Vagina (tissue), 2 donors: Measurements from ENCODE around the gene GADD45GIP1. TPM values are rescaled to one million over a fixed set of nuclear protein-coding genes. Genes with fewer than 3 reads are reported as not detected.

ENCODE experiments used
- DNase-seq, 2 donors: peaks; one replicate each; pipeline ENCODE4 v3.0.0-alpha.2; 2017; ENCODE audit errors: extremely low spot score in 2 of 2
- H3K27ac ChIP-seq: fragments of 200-600 bp; sonication (generic); one replicate; pipeline ENCODE4 v1.5.1; 2019
- H3K27me3 ChIP-seq: fragments of 200-600 bp; sonication (generic); one replicate; pipeline ENCODE4 v1.5.1; 2019
- H3K36me3 ChIP-seq, 2 donors: fragments of 200-600 bp; sonication (generic); one replicate each; pipeline ENCODE4 v1.5.1; 2017 to 2019
- H3K4me1 ChIP-seq: fragments of 200-600 bp; sonication (generic); one replicate; pipeline ENCODE4 v1.5.1; 2019
- H3K4me3 ChIP-seq, 2 donors: fragments of 200-600 bp; sonication (generic); 1 replicate in 1 of 2; 2 replicates in 1 of 2; pipeline ENCODE4 v1.5.1; 2016 to 2019
- H3K9me3 ChIP-seq: fragments of 200-600 bp; sonication (generic); one replicate; pipeline ENCODE4 v1.5.1; 2019
- CTCF ChIP-seq, 3 experiments: fragments of 450-650 bp in 2 of 3; fragments of 200-600 bp in 1 of 3; sonication (generic) in 1 of 3; IDR thresholded peaks; one replicate each; pipeline ENCODE4 v1.5.1; 2017 to 2019; ENCODE audit warnings: antibody characterized with exemption in 3 of 3, mild to moderate bottlenecking in 2 of 3, moderate library complexity in 2 of 3
- POLR2A ChIP-seq, 2 donors: fragments of 450-650 bp; IDR thresholded peaks; one replicate each; pipeline ENCODE4 v1.6.1; 2017; ENCODE audit warnings: antibody characterized with exemption in 2 of 2, mild to moderate bottlenecking in 2 of 2, moderate library complexity in 2 of 2
- POLR2AphosphoS5 ChIP-seq, 2 donors: sonication (generic); formaldehyde crosslinking; IDR thresholded peaks; one replicate each; pipeline ENCODE4 v1.9.0; 2017; ENCODE audit warnings: antibody characterized with exemption in 2 of 2, mild to moderate bottlenecking in 2 of 2, low read depth in 1 of 2; ENCODE audit not compliant: insufficient read depth in 1 of 2
- intact Hi-C: fragments of 100-400 bp; cut with DNase I; formaldehyde crosslinking; loops from one replicate; pipeline ENCODE4 v1.15.1; 2023
- total RNA-seq: library from RNA; depleted of rRNA; stranded (reverse); fragments of >200 nt; gene quantifications from one replicate; pipeline ENCODE4 v1.2.3, GENCODE V29; 2016

Gene GADD45GIP1
- total RNA-seq, 1 donor from 2014 or later: 80.3 TPM

GRCh38 chr19:12944104-12944674 is 12.8 kb downstream of the GADD45GIP1 start:
- Histone ChIP-seq H3K4me3 (no peak overlapping the region), H3K4me1 (peaks cover 82% of the 10 kb centered on the region), H3K27me3 (no peaks in the 10 kb centered on the region), H3K27ac (peak overlapping the region; percentile 11), H3K36me3 (peaks cover 0 to 72% of the 10 kb centered on the region in 2 donors), H3K9me3 (no peaks in the 10 kb centered on the region)
- intact Hi-C loops: no loop called here
- DNase-seq: no peak
- no peak for TF ChIP-seq POLR2AphosphoS5 (IDR thresholded peaks at IDR 0.05; ENCODE audit: insufficient read depth in 1 of 2, low read depth in 1 of 2)
- TF ChIP-seq POLR2A (IDR thresholded peaks at IDR 0.05): no peak
- no peak for TF ChIP-seq CTCF (IDR thresholded peaks at IDR 0.05)

- TF ChIP-seq CTCF (IDR thresholded peaks at IDR 0.05): no peak
- no peak for TF ChIP-seq POLR2A (IDR thresholded peaks at IDR 0.05)
- no peak for TF ChIP-seq POLR2AphosphoS5 (IDR thresholded peaks at IDR 0.05; ENCODE audit: insufficient read depth in 1 of 2, low read depth in 1 of 2)
- H3K36me3 ChIP-seq: peaks cover 0 to 65% of the 10 kb centered on the region in 2 donors
- intact Hi-C loops: no loop called here
- no peak for DNase-seq
- H3K4me1 ChIP-seq: peaks cover 83% of the 10 kb centered on the region
- no peak overlapping the region for H3K4me3 ChIP-seq
- no peak overlapping the region for H3K27ac ChIP-seq
- no peaks in the 10 kb centered on the region for H3K9me3 ChIP-seq
- no peaks in the 10 kb centered on the region for H3K27me3 ChIP-seq
Observed at GRCh38 chr19:12943437-12944044, 13.5 kb downstream of the GADD45GIP1 start.

GRCh38 chr19:12940897-12941296 is 16.1 kb downstream of the GADD45GIP1 start:
- Histone ChIP-seq H3K36me3 (peaks cover 0 to 50% of the 10 kb centered on the region in 2 donors), H3K27ac (no peak overlapping the region), H3K4me3 (peak overlapping the region in 1 of 2 donors; percentile 100), H3K27me3 (no peaks in the 10 kb centered on the region), H3K4me1 (peaks cover 70% of the 10 kb centered on the region), H3K9me3 (no peaks in the 10 kb centered on the region)
- DNase-seq: no peak
- TF ChIP-seq POLR2AphosphoS5 (IDR thresholded peaks at IDR 0.05; ENCODE audit: insufficient read depth in 1 of 2, low read depth in 1 of 2) (no peak), POLR2A (IDR thresholded peaks at IDR 0.05) (no peak), CTCF (IDR thresholded peaks at IDR 0.05) (no peak)
- intact Hi-C loops: no loop called here

- Histone ChIP-seq H3K27me3 (no peaks in the 10 kb centered on the region), H3K4me3 (peak overlapping the region; percentile 97 to 100), H3K36me3 (peaks cover 0 to 50% of the 10 kb centered on the region in 2 donors), H3K27ac (peak overlapping the region; percentile 92), H3K9me3 (no peaks in the 10 kb centered on the region), H3K4me1 (peaks cover 66% of the 10 kb centered on the region)
- no peak for TF ChIP-seq CTCF (IDR thresholded peaks at IDR 0.05)
- TF ChIP-seq POLR2A (IDR thresholded peaks at IDR 0.05): no peak
- TF ChIP-seq POLR2AphosphoS5 (IDR thresholded peaks at IDR 0.05; ENCODE audit: insufficient read depth in 1 of 2, low read depth in 1 of 2): no peak
- no peak for DNase-seq
- intact Hi-C loops: no loop called here
Observed at GRCh38 chr19:12939975-12940423, 17.0 kb downstream of the GADD45GIP1 start.
